Astrocyte of the cerebellum (primary cell): Measurements from ENCODE around the gene CD226.

ENCODE experiments used
- DNase-seq: peaks from one replicate; pipeline ENCODE4 v3.0.0-alpha.2; 2011; ENCODE audit warnings: low read depth
- H3K4me3 ChIP-seq: 2 replicates; pipeline ENCODE4 v1.5.1; 2011; ENCODE audit warnings: mild to moderate bottlenecking, low read depth, low read length, moderate library complexity
- CTCF ChIP-seq: IDR thresholded peaks from 2 replicates; pipeline ENCODE4 v1.5.1; 2012; ENCODE audit warnings: low read length, low read depth, moderate library complexity, mild to moderate bottlenecking; ENCODE audit errors: missing control alignments
- in situ Hi-C: cut with HindIII; loops from 2 replicates; pipeline ENCODE4 v1.10.0; 2017; ENCODE audit warnings: low sequenced_read_pairs

CD226 gene

GRCh38 chr18:69808399-69808798, 139.3 kb downstream of the CD226 start:
- H3K4me3 ChIP-seq: no peak overlapping the region
- TF ChIP-seq CTCF: no peak
- in situ Hi-C loops: no loop called here
- DNase-seq: no peak

GRCh38 chr18:69804776-69805501, 142.7 kb downstream of the CD226 start:
- no peak for DNase-seq
- TF ChIP-seq CTCF: no peak
- no peak overlapping the region for H3K4me3 ChIP-seq
- in situ Hi-C loops: no loop called here
